Mammary epithelial cell (primary cell): ENCODE measurements around the gene CMYA5.

ENCODE experiments used
- CTCF ChIP-seq, 2 donors: IDR thresholded peaks in 1 of 2; conservative IDR thresholded peaks in 1 of 2; 2 replicates each; pipeline ENCODE4 v1.5.1; 2011 to 2012; ENCODE audit warnings: inconsistent platforms in 2 of 2, low read length in 2 of 2, mild to moderate bottlenecking in 2 of 2, control low read depth in 1 of 2, low read depth in 1 of 2; ENCODE audit not compliant: insufficient read depth in 1 of 2; ENCODE audit errors: extremely low read depth in 1 of 2
- EZH2 ChIP-seq: IDR thresholded peaks from 2 replicates; pipeline ENCODE4 v1.6.1; 2012; ENCODE audit warnings: low read length, inconsistent platforms, borderline replicate concordance

DNA sequence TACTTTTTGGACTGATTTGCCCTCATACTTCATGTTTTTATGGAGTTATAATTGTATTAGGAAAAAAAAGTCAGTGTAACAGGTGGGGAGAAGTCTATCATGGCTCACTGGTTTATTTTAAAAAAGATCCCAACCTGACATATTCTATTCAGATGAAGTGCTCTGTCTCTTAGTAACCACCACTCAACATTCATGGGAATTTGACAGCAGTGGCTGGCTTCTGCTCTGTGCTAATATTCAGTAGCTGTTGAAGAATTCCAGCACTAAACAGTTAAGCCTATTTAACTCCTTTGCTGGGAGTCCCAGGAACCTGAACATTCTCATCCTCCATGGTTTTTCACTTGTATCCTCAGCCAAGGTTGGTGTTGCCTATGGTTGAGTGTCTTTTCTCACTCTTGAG is 23.1 kb downstream of the CMYA5 start:
- no peak for TF ChIP-seq CTCF (conservative IDR thresholded peaks at IDR 0.05 in 1 of 2, IDR thresholded peaks at IDR 0.05 in 1 of 2; ENCODE audit: extremely low read depth in 1 of 2, insufficient read depth in 1 of 2, low read depth in 1 of 2, low read length in 2 of 2)
- TF ChIP-seq EZH2, result no peak
